Measurements from ENCODE around the gene E2F3. TPM values are rescaled to one million over a fixed set of nuclear protein-coding genes. Genes with fewer than 3 reads are reported as not detected.

Gene E2F3
- total RNA-seq, 6 donors from 2014 or later, result 4.0 to 10.8 (median 6.5) TPM

- Histone ChIP-seq H3K36me3 (no peaks in the 10 kb centered on the region), H3K9me3 (no peaks in the 10 kb centered on the region), H3K4me3 (no peak overlapping the region), H3K27me3 (no peaks in the 10 kb centered on the region), H3K4me1 (no peaks in the 10 kb centered on the region), H3K27ac (no peak overlapping the region)
- TF ChIP-seq EP300 (IDR thresholded peaks at IDR 0.05) (no peak), POLR2A (IDR thresholded peaks at IDR 0.05) (no peak)
- no peak for DNase-seq
- WGBS, 2 donors, result 77 to 80% methylated on average over 6 of the region's 6 CpGs
- ATAC-seq (ENCODE audit: low FRiP score in 2 of 2), result no peak
These were observed 41.1 kb upstream of the E2F3 start for GRCh38 chr6:20360471-20361119.

- H3K9me3 ChIP-seq, result no peaks in the 10 kb centered on the region
- H3K4me1 ChIP-seq, result no peaks in the 10 kb centered on the region
- H3K36me3 ChIP-seq, result no peaks in the 10 kb centered on the region
- H3K27me3 ChIP-seq, result no peaks in the 10 kb centered on the region
- no peak for TF ChIP-seq POLR2A (IDR thresholded peaks at IDR 0.05)
- TF ChIP-seq POLR2AphosphoS5 (IDR thresholded peaks at IDR 0.05), result no peak
- TF ChIP-seq EP300 (IDR thresholded peaks at IDR 0.05), result no peak
- TF ChIP-seq CTCF (IDR thresholded peaks at IDR 0.05), result no peak
- WGBS, 2 donors, result 80 to 91% methylated on average over 1 of the region's 1 CpG
- DNase-seq, result no peak
- no peak overlapping the region for H3K4me3 ChIP-seq
- H3K27ac ChIP-seq, result no peak overlapping the region
- ATAC-seq (ENCODE audit: low FRiP score in 2 of 2), result no peak
These were observed 39.1 kb upstream of the E2F3 start for GRCh38 chr6:20362623-20363022.

- TF ChIP-seq POLR2A (IDR thresholded peaks at IDR 0.05) (no peak), POLR2AphosphoS5 (IDR thresholded peaks at IDR 0.05) (no peak)
- DNase-seq (no peak), ATAC-seq (ENCODE audit: low FRiP score in 2 of 2) (no peak)
- no peak overlapping the region for H3K27ac ChIP-seq
- 91% methylated on average over 1 to 2 of the region's 2 CpGs for WGBS, 2 donors
- no peak overlapping the region for H3K4me3 ChIP-seq
- no peaks in the 10 kb centered on the region for H3K36me3 ChIP-seq
- H3K9me3 ChIP-seq, result no peaks in the 10 kb centered on the region
- no peaks in the 10 kb centered on the region for H3K4me1 ChIP-seq
- H3K27me3 ChIP-seq, result no peaks in the 10 kb centered on the region
These were observed 37.4 kb upstream of the E2F3 start for GRCh38 chr6:20364327-20364726.

GRCh38 chr6:20365456-20365855 is 36.2 kb upstream of the E2F3 start:
- TF ChIP-seq CTCF (IDR thresholded peaks at IDR 0.05), result no peak
- TF ChIP-seq EP300 (IDR thresholded peaks at IDR 0.05), result no peak
- TF ChIP-seq POLR2A (IDR thresholded peaks at IDR 0.05), result no peak
- TF ChIP-seq POLR2AphosphoS5 (IDR thresholded peaks at IDR 0.05), result no peak
- 74 to 78% methylated on average over 3 of the region's 3 CpGs for WGBS, 2 donors

GRCh38 chr6:20366082-20366830 is 35.4 kb upstream of the E2F3 start:
- H3K9me3 ChIP-seq, result no peaks in the 10 kb centered on the region
- TF ChIP-seq POLR2AphosphoS5 (IDR thresholded peaks at IDR 0.05) (no peak), CTCF (IDR thresholded peaks at IDR 0.05) (no peak), POLR2A (IDR thresholded peaks at IDR 0.05) (no peak), EP300 (IDR thresholded peaks at IDR 0.05) (no peak)
- 29 to 40% methylated on average over 7 of the region's 7 CpGs for WGBS, 2 donors
- no peak overlapping the region for H3K27ac ChIP-seq
- ATAC-seq (ENCODE audit: low FRiP score in 2 of 2) (no peak), DNase-seq (peak in 1 of 2 donors; percentile 22)
- H3K36me3 ChIP-seq, result no peaks in the 10 kb centered on the region
- no peak overlapping the region for H3K4me3 ChIP-seq
- H3K27me3 ChIP-seq, result no peaks in the 10 kb centered on the region
- H3K4me1 ChIP-seq, result no peaks in the 10 kb centered on the region

More at GRCh38 chr6:20365456-20365855, 36.2 kb upstream of the E2F3 start:
- no peak overlapping the region for H3K4me3 ChIP-seq
- no peaks in the 10 kb centered on the region for H3K9me3 ChIP-seq
- H3K36me3 ChIP-seq, result no peaks in the 10 kb centered on the region
- H3K27me3 ChIP-seq, result no peaks in the 10 kb centered on the region
- H3K4me1 ChIP-seq, result no peaks in the 10 kb centered on the region
- ATAC-seq (ENCODE audit: low FRiP score in 2 of 2) (no peak), DNase-seq (no peak)
- H3K27ac ChIP-seq, result no peak overlapping the region

All from upper lobe of left lung (tissue), 6 donors.